BE2C (cell line): ENCODE measurements around the gene NDUFC1.

Experiments
- DNase-seq: peaks from one replicate; pipeline ENCODE4 v3.0.0-alpha.2; 2020
- H3K27me3 ChIP-seq: fragments of 250-450 bp; sonication (Bioruptor Pico); 2 replicates; pipeline ENCODE4 v1.5.1; 2020; ENCODE audit warnings: mild to moderate bottlenecking
- H3K36me3 ChIP-seq: fragments of 250-450 bp; sonication (Bioruptor Pico); 2 replicates; pipeline ENCODE4 v1.5.1; 2020; ENCODE audit warnings: mild to moderate bottlenecking
- H3K4me1 ChIP-seq: fragments of 250-450 bp; sonication (Bioruptor Pico); 2 replicates; pipeline ENCODE4 v1.5.1; 2020
- H3K4me3 ChIP-seq: 2 replicates; pipeline ENCODE4 v1.5.1; 2011; ENCODE audit warnings: low read depth, low read length
- H3K9me3 ChIP-seq: fragments of 250-450 bp; sonication (Bioruptor Pico); 2 replicates; pipeline ENCODE4 v1.5.1; 2020
- TF ChIP-seq, protein P1 (sequence below): IDR thresholded peaks from 2 replicates; pipeline ENCODE4 v1.5.1; 2012; ENCODE audit warnings: mild to moderate bottlenecking, low read depth, low read length

NDUFC1 gene

DNA sequence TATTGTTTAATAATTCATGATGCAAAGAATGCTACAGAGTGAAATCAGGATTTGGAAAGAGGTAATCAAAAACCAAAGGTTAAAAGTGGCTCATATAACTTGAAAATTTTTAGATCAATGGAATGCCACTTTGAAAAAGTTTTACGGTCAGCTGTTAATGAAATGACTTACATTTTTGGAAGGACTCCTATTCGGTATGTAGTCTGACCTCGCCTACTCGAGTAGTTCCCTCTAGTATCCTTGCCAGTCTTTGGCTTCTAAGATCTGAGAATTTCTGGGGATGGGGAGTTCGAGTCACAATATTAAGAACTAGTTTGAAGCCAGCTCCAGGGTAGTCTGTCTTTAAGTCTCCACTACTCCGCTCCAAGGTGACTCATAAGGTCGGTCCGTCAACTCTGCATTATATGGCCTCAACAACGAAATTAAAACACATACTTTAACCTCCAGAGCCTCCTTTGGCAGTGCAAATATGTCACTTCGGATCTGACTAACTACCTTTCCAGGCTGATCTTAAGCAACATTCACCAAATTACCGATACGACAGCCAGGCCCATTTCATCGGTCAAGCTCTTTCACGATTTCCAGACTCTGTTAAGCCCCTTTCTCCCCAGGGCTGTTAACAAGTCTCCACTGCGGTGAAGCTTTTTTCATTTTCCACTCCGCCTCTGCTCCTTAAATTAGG is 1.7 kb downstream of the NDUFC1 start:
- peak; percentile 18 for DNase-seq
- Histone ChIP-seq H3K36me3 (peaks cover 24% of the 10 kb centered on the region), H3K4me1 (peaks cover 4% of the 10 kb centered on the region), H3K4me3 (peak overlapping the region; percentile 76), H3K9me3 (no peaks in the 10 kb centered on the region), H3K27me3 (no peaks in the 10 kb centered on the region)
- TF ChIP-seq, protein P1, sequence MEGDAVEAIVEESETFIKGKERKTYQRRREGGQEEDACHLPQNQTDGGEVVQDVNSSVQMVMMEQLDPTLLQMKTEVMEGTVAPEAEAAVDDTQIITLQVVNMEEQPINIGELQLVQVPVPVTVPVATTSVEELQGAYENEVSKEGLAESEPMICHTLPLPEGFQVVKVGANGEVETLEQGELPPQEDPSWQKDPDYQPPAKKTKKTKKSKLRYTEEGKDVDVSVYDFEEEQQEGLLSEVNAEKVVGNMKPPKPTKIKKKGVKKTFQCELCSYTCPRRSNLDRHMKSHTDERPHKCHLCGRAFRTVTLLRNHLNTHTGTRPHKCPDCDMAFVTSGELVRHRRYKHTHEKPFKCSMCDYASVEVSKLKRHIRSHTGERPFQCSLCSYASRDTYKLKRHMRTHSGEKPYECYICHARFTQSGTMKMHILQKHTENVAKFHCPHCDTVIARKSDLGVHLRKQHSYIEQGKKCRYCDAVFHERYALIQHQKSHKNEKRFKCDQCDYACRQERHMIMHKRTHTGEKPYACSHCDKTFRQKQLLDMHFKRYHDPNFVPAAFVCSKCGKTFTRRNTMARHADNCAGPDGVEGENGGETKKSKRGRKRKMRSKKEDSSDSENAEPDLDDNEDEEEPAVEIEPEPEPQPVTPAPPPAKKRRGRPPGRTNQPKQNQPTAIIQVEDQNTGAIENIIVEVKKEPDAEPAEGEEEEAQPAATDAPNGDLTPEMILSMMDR: no peak

DNA sequence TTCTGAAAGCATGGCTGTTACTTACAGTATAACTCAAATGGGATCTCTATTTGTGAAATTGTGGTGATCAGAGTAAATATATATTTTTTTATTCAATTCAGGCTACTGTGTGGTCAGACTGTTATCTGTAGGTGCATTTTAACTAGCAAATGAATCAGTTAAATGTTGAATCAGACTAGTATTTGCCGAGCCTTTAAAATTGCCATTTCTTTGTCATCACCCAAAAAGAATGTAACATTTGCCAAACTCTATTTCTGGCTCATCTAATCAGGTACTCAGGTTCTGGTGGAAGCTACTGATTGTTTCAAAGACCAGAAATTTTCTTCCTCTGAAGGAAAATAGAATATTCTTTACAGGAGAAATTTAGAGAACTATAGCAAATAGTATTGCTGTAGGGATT is 2.7 kb downstream of the NDUFC1 start:
- H3K9me3 ChIP-seq: no peaks in the 10 kb centered on the region
- H3K27me3 ChIP-seq: no peaks in the 10 kb centered on the region
- H3K4me1 ChIP-seq: peaks cover 4% of the 10 kb centered on the region
- DNase-seq: no peak
- peaks cover 14% of the 10 kb centered on the region for H3K36me3 ChIP-seq
- H3K4me3 ChIP-seq: no peak overlapping the region
- TF ChIP-seq, protein P1: no peak

DNA sequence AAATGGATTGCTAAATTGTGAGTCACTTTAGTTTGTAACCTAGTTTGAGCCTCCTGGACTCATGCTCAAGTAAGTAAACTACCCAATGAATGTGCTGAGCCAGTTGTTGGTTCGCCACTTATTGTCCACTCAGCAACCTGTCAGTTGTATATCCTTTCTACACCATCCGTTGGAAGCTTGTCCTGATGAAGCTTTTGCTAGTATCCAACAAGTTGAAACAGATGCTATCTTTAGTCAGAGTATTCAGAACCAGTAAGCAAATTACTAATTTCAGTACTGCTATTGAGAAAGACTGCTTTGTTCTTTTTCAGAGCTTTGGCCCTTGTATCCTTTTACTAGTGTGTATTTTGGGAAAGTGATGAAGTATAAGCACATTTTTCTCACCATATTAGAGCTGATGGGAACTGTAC is 5.3 kb downstream of the NDUFC1 start:
- Histone ChIP-seq H3K36me3 (peaks cover 17% of the 10 kb centered on the region), H3K27me3 (no peaks in the 10 kb centered on the region), H3K9me3 (no peaks in the 10 kb centered on the region), H3K4me1 (peaks cover 4% of the 10 kb centered on the region), H3K4me3 (no peak overlapping the region)
- no peak for DNase-seq
- TF ChIP-seq, protein P1: no peak

DNA sequence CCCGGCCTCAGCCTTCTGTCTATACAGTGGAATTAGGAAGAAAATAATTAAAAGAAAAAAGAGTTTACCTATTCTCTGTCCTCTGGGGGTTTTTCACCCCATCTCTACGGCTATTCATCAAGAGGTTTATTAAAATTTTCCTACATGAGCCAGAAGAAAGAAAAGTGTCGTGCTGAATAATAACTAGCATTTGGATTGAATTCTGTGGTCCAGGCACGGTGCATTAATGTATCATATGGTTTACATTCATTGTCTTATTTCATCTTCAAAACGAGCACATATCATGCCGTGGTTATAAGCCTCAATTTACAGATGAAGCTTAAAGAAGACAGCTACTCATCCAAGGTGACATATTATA is 6.4 kb downstream of the NDUFC1 start:
- no peaks in the 10 kb centered on the region for H3K27me3 ChIP-seq
- TF ChIP-seq, protein P1: no peak
- no peak for DNase-seq
- no peaks in the 10 kb centered on the region for H3K9me3 ChIP-seq
- peak overlapping the region; percentile 94 for H3K4me3 ChIP-seq
- peaks cover 15% of the 10 kb centered on the region for H3K36me3 ChIP-seq
- peaks cover 4% of the 10 kb centered on the region for H3K4me1 ChIP-seq

DNA sequence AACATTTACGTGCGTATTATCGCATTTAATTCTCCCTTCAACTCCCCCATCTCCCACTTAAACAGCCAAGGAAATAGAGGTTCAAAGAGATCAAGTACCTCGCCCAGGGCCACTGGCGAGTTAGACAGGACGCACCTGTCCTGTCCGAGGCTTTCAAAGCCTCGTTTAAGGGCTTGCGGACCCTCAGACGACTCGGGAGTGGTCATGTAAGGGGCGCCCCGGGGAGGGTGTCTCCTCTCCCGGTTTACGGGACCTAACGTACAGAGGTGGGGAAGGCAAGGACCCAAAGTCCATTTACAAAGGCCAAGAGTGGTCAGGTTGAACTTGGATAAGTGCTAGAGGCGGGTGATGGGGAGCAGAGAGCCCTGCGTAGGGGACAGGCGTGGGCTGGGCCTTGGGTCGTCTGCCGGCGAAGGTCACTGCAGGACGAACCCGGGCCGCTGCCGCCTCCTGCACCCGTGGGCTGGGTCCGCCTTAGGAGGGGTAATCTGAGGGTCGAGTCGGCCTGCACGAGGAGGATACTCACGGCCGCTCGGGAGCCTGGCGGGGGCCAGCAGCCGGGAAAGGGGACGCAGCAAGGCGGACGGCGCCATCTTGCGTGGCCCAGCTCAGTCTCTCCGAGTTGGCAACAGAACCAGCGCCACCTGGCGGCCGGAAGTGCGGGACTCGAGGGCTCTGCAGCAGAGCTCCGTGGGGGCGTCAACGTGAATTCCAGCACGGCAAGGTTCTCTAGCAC is 6.9 kb downstream of the NDUFC1 start:
- H3K27me3 ChIP-seq: no peaks in the 10 kb centered on the region
- H3K4me3 ChIP-seq: peak overlapping the region; percentile 94
- no peaks in the 10 kb centered on the region for H3K9me3 ChIP-seq
- peaks cover 15% of the 10 kb centered on the region for H3K36me3 ChIP-seq
- TF ChIP-seq, protein P1: peak; percentile 90
- peaks cover 4% of the 10 kb centered on the region for H3K4me1 ChIP-seq
- peak; percentile 99 for DNase-seq

DNA sequence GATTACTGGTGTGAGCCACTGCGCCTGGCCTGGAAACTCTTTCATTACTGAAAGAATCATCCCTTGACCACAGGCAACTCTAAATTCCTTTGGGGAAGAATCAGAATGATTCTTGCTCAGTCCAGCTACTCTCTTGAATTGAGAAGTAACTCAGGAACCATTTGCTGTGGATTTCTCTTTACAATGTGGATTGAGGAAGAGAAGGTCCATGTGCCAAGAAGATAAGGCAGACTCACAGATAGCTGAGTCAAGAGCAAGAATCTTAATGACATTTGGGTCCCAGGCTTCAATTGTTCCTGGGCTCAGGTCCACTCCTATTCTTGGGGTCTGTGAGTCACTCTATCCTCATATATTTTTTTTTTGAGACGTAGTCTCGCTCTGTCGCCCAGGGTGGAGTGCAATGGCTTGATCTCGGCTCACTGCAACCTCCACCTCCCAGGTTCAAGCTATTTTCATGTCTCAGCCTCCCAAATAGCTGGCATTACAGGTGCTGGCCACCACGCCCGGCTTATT is 16.0 kb downstream of the NDUFC1 start:
- Histone ChIP-seq H3K36me3 (peaks cover 5% of the 10 kb centered on the region), H3K9me3 (no peaks in the 10 kb centered on the region), H3K4me1 (no peaks in the 10 kb centered on the region), H3K27me3 (no peaks in the 10 kb centered on the region), H3K4me3 (no peak overlapping the region)
- DNase-seq: no peak
- TF ChIP-seq, protein P1: no peak
